Psoas muscle (tissue), 8 donors: ENCODE results near the gene COL15A1. TPM values are rescaled to one million over a fixed set of nuclear protein-coding genes. Genes with fewer than 3 reads are reported as not detected.

Source experiments
- ATAC-seq, 4 donors: fragments of 200-7000 bp; cut with Tn5 transposase; one replicate each; pipeline ENCODE4 v1.9.1; 2020; ENCODE audit warnings: moderate library complexity in 3 of 4, mild to moderate bottlenecking in 2 of 4
- DNase-seq, 2 donors: peaks; one replicate each; pipeline ENCODE4 v3.0.0-alpha.2; 2020
- H3K27ac ChIP-seq: fragments of 200-600 bp; one replicate; pipeline ENCODE4 v1.8.0; 2022
- H3K27me3 ChIP-seq, 3 donors: fragments of 200-600 bp in 1 of 3; one replicate each; pipeline versions ENCODE4 v1.6.1 to v1.8.0; 2013 to 2022; ENCODE audit warnings: low read length in 2 of 3, mild to moderate bottlenecking in 2 of 3, moderate library complexity in 1 of 3; ENCODE audit not compliant: insufficient read depth in 3 of 3
- H3K36me3 ChIP-seq, 2 donors: fragments of 200-600 bp in 1 of 2; one replicate each; pipeline versions ENCODE4 v1.6.1 to v1.8.0; 2013 to 2022; ENCODE audit warnings: low read depth in 1 of 2, mild to moderate bottlenecking in 1 of 2, moderate library complexity in 1 of 2; ENCODE audit not compliant: insufficient read depth in 1 of 2
- H3K4me1 ChIP-seq: fragments of 200-600 bp; one replicate; pipeline ENCODE4 v1.8.0; 2022
- H3K4me3 ChIP-seq: fragments of 200-600 bp; one replicate; pipeline ENCODE4 v1.8.0; 2022; ENCODE audit warnings: mild to moderate bottlenecking
- H3K9me3 ChIP-seq: fragments of 200-600 bp; one replicate; pipeline ENCODE4 v1.8.0; 2022
- WGBS, 3 donors: extraction: QIAGEN DNeasy Blood & Tissue Kit; methylation state at CpG; one replicate each; pipeline versions ENCODE4 v1.1.6 to v1.1.7; 2013; 5-methylcytosine and 5-hydroxymethylcytosine counted together
- intact Hi-C, 2 donors: fragments of 100-400 bp; cut with DNase I; formaldehyde crosslinking; loops; one replicate each; pipeline versions ENCODE4 v1.11.0 to v1.14.2; 2022
- polyA plus RNA-seq, 3 donors: library from polyadenylated mRNA; stranded (reverse); fragments of 200-250 nt; gene quantifications; one replicate each; pipeline ENCODE4 v1.2.3, GENCODE V29; 2013
- total RNA-seq, 4 donors: library from RNA; stranded (reverse); fragmentation: NEBNext Ultra II Directional in 2 of 4; extraction: Animal tissue kit (Norgen Biotek cat#: 25700) in 2 of 4; gene quantifications; one replicate each; pipeline versions ENCODE4 v1.2.1 to v1.2.4, GENCODE V29; 2021 to 2023
- TF ChIP-seq, protein P1 (sequence below): fragments of 200-600 bp; IDR thresholded peaks from one replicate; pipeline ENCODE4 v1.8.0; 2022; ENCODE audit warnings: antibody characterized with exemption
- donor health status: healthy with polysubstance abuse.
- donor health status: DM: no; HTN: no; CAD: no; lungs with moderate emphysema.
- donor health status: Bipolar disorder and iron deficiency.
- donor health status: healthy.
- donor health status: DM: yes; HTN: yes; CAD: no.
- donor health status: DM: no; HTN: no; CAD: no.
- donor health status: DM: no; HTN: no; CAD: no.
- donor health status: DM: yes; HTN: yes; CAD: no.

Gene COL15A1
- total and polyA plus RNA-seq, 7 donors = 2.9 to 34.7 (median 7.5) TPM

GRCh38 chr9:99030610-99031109, 87.0 kb downstream of the COL15A1 start:
- DNase-seq (no peak), ATAC-seq (no peak)
- TF ChIP-seq, protein P1, sequence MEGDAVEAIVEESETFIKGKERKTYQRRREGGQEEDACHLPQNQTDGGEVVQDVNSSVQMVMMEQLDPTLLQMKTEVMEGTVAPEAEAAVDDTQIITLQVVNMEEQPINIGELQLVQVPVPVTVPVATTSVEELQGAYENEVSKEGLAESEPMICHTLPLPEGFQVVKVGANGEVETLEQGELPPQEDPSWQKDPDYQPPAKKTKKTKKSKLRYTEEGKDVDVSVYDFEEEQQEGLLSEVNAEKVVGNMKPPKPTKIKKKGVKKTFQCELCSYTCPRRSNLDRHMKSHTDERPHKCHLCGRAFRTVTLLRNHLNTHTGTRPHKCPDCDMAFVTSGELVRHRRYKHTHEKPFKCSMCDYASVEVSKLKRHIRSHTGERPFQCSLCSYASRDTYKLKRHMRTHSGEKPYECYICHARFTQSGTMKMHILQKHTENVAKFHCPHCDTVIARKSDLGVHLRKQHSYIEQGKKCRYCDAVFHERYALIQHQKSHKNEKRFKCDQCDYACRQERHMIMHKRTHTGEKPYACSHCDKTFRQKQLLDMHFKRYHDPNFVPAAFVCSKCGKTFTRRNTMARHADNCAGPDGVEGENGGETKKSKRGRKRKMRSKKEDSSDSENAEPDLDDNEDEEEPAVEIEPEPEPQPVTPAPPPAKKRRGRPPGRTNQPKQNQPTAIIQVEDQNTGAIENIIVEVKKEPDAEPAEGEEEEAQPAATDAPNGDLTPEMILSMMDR = no peak
- WGBS, 3 donors = 84 to 88% (median 85%) methylated on average over 3 of the region's 3 CpGs
- Histone ChIP-seq H3K36me3 (peaks cover 0 to 5% of the 10 kb centered on the region in 2 donors), H3K4me1 (no peaks in the 10 kb centered on the region), H3K9me3 (no peaks in the 10 kb centered on the region), H3K27me3 (no peaks in the 10 kb centered on the region), H3K4me3 (no peak overlapping the region), H3K27ac (no peak overlapping the region)
- intact Hi-C loops = no loop called here

GRCh38 chr9:99031319-99031718, 87.6 kb downstream of the COL15A1 start:
- 87 to 95% (median 91%) methylated on average over 6 of the region's 6 CpGs for WGBS, 3 donors
- TF ChIP-seq, protein P1 = no peak
- ATAC-seq (no peak), DNase-seq (no peak)
- Histone ChIP-seq H3K27ac (no peak overlapping the region), H3K4me1 (no peaks in the 10 kb centered on the region), H3K27me3 (no peaks in the 10 kb centered on the region), H3K36me3 (peaks cover 0 to 5% of the 10 kb centered on the region in 2 donors), H3K4me3 (no peak overlapping the region), H3K9me3 (no peaks in the 10 kb centered on the region)
- intact Hi-C loops = no loop called here

DNA sequence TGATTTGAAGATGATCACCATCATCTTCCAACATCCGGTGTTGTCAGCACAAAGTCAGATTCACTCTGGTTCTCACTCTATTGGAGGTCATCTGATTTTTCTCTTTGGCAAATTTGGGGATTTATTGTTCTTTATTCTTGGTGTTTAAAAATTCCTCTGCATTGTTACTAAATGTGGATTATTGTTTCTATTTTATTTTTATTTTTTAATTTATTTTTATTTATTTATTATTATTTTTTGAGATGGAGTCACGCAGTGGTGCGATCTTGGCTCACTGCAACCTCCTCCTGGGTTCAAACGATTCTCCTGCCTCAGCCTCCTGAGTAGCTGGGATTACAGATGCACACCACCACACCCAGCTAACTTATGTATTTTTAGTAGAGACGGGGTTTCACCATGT, 88.3 kb downstream of the COL15A1 start:
- Histone ChIP-seq H3K4me1 (no peaks in the 10 kb centered on the region), H3K9me3 (no peaks in the 10 kb centered on the region), H3K4me3 (no peak overlapping the region), H3K36me3 (peaks cover 0 to 5% of the 10 kb centered on the region in 2 donors), H3K27ac (no peak overlapping the region), H3K27me3 (no peaks in the 10 kb centered on the region)
- no peak for ATAC-seq
- DNase-seq = no peak
- 93 to 95% (median 93%) methylated on average over 5 of the region's 5 CpGs for WGBS, 3 donors
- TF ChIP-seq, protein P1 = no peak
- intact Hi-C loops = no loop called here

DNA sequence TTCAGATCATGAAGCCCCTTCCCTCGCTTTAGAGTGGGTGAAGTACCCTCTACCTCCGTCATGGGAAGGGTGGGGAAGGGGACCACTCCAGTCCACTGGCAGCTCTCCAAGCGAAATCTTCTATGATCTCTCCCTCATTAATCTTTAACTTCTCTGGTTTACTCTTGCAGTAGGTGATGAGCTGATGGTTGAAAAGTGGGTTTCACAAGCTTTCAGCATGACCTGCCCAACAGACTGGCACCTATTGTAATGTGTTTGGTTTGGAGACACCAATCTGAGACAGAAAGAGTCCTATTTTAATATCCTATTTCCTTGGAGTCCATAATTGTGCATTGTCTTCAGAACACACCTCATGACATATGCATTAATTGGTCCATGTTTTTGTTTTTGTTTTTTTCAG, 90.4 kb downstream of the COL15A1 start:
- no peak for DNase-seq
- H3K9me3 ChIP-seq = no peaks in the 10 kb centered on the region
- H3K27me3 ChIP-seq = peaks cover 0 to 2% (median 0%) of the 10 kb centered on the region in 3 donors
- H3K27ac ChIP-seq = no peak overlapping the region
- TF ChIP-seq, protein P1 = no peak
- H3K36me3 ChIP-seq = peaks cover 0 to 5% of the 10 kb centered on the region in 2 donors
- 93 to 98% (median 96%) methylated on average over 3 of the region's 3 CpGs for WGBS, 3 donors
- ATAC-seq = no peak
- intact Hi-C loops = no loop called here
- no peak overlapping the region for H3K4me3 ChIP-seq
- H3K4me1 ChIP-seq = no peaks in the 10 kb centered on the region

- intact Hi-C loops = no loop called here
- WGBS, 3 donors = 83 to 93% (median 84%) methylated on average over 4 of the region's 4 CpGs
- DNase-seq = no peak
- Histone ChIP-seq H3K27ac (no peak overlapping the region), H3K36me3 (peaks cover 0 to 5% of the 10 kb centered on the region in 2 donors), H3K4me1 (no peaks in the 10 kb centered on the region), H3K9me3 (no peaks in the 10 kb centered on the region), H3K27me3 (peaks cover 0 to 2% (median 0%) of the 10 kb centered on the region in 3 donors), H3K4me3 (no peak overlapping the region)
- ATAC-seq = no peak
- TF ChIP-seq, protein P1 = no peak
Measured at GRCh38 chr9:99035313-99035712, 91.6 kb downstream of the COL15A1 start.
